Epithelial cell of esophagus (primary cell): ENCODE data around the gene PCK1.

Experiments used
- DNase-seq: peaks from one replicate; pipeline ENCODE4 v3.0.0; 2010; ENCODE audit warnings: low read depth
- H3K4me3 ChIP-seq: 2 replicates; pipeline ENCODE4 v1.5.1; 2011; ENCODE audit warnings: mild to moderate bottlenecking, low read length, control low read depth
- TF ChIP-seq, protein P1 (sequence below): IDR thresholded peaks from 2 replicates; pipeline ENCODE4 v1.5.1; 2011; ENCODE audit warnings: low read depth, mild to moderate bottlenecking, low read length, control low read depth, inconsistent platforms; ENCODE audit not compliant: insufficient read depth; ENCODE audit errors: missing control alignments

PCK1 gene

DNA sequence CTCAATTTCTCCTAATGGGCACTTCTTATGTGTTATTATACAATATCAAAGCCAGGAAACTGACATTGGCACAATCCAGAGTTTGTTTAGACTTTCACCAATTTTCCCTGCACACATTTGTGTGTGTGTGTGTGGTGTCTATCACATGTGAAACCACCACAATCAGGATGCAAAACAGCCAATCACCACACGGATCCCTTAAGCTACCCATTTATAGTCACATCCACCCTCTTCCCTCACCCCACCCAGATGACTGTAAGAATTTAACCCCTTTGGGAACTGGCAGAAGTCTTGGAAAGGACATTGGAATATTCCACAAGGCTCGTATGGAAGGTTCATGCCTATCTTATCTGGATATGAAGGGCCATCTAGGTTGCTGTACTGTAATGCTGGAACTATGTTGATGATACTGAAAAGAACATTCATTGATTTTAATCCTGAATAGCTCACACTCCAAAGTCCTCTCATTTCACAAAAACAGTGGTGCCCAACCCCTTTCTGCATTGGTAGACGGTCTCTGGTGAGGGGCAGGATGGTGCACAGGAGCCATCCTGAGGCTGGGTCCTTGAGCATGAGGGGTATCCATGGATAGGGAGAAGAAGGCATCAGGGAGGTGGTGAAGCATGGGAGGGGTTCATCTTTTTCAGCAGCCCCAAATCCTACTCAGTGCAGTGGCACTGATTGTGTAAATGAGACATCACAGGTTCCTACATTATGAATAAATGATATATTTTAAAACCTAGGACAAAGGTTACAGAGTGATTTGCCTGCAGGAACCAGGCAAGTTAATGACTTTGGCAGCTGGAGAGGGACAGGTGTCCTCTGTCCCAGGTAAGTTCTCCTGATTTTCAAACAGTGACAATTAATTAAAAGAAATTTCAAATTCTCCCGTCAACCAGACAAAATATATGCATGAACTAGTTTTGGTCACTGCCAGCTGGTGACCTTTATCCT, 23.9 kb upstream of the PCK1 start:
- TF ChIP-seq, protein P1, sequence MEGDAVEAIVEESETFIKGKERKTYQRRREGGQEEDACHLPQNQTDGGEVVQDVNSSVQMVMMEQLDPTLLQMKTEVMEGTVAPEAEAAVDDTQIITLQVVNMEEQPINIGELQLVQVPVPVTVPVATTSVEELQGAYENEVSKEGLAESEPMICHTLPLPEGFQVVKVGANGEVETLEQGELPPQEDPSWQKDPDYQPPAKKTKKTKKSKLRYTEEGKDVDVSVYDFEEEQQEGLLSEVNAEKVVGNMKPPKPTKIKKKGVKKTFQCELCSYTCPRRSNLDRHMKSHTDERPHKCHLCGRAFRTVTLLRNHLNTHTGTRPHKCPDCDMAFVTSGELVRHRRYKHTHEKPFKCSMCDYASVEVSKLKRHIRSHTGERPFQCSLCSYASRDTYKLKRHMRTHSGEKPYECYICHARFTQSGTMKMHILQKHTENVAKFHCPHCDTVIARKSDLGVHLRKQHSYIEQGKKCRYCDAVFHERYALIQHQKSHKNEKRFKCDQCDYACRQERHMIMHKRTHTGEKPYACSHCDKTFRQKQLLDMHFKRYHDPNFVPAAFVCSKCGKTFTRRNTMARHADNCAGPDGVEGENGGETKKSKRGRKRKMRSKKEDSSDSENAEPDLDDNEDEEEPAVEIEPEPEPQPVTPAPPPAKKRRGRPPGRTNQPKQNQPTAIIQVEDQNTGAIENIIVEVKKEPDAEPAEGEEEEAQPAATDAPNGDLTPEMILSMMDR: no peak
- H3K4me3 ChIP-seq: no peak overlapping the region
- DNase-seq: no peak

GRCh38 chr20:57537822-57538221, 23.1 kb upstream of the PCK1 start:
- DNase-seq: no peak
- H3K4me3 ChIP-seq: no peak overlapping the region
- TF ChIP-seq, protein P1: no peak

GRCh38 chr20:57539889-57540288, 21.0 kb upstream of the PCK1 start:
- TF ChIP-seq, protein P1: no peak
- no peak for DNase-seq

GRCh38 chr20:57540890-57541580, 19.9 kb upstream of the PCK1 start:
- no peak overlapping the region for H3K4me3 ChIP-seq
- TF ChIP-seq, protein P1: no peak
- no peak for DNase-seq

More at GRCh38 chr20:57539889-57540288, 21.0 kb upstream of the PCK1 start:
- H3K4me3 ChIP-seq: no peak overlapping the region

DNA sequence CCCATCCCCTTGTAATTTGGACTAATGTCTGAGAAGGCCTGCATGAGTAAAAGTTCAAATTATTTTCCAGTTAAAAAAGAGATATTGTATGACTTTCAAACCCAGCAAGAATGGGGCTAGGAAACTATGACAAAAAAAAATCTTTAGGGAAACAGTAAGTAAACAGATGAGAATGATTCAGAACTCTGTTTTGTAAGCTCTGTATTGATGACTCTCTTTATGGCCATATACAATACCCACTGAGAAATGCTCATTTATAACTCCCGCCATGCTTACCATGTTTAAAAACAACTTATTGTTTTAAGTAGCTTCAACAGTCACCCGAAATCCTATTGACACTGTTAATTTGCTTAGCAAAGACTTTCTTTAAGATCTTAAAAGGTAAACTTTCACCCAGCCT, 17.2 kb upstream of the PCK1 start:
- DNase-seq: no peak
- TF ChIP-seq, protein P1: no peak
- H3K4me3 ChIP-seq: no peak overlapping the region

DNA sequence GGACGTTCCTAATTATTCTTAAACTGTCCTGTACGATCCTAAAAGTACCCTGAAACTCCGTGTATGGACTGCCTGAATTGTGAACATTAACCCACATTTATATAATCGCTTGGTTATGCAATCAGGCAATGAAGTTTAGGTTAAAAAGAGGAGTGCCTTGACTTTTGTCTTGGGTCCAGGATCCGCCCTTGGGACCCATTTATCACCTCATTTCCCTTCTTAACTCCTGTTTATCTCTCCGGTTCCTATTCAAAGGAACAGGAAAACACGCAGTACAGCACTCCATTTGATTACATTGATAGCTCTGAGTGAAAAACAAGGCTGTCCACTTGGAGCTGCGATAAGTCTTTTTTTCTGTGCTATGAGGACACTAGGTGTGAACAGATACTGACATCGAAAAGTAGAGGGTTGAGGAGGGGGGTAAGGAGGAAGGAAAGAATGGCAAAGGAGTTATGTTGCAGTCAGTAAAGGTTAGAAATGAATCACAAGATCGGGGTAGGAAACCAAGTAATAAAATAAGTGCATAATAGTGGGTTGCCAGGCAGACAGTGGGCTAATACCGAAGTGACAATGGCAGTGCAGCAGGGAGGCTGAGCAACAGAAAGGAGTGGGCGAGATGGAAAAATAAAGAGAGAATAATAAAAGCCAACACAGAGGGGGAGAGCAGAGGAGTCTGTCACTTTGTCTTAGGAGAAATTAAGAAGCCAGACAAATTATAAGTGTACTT, 15.9 kb upstream of the PCK1 start:
- no peak overlapping the region for H3K4me3 ChIP-seq
- TF ChIP-seq, protein P1: no peak
- no peak for DNase-seq
